GM23248 (cell line): ENCODE measurements around the gene NLRC5.

Experiments used
- EZH2 ChIP-seq: fragments of 200-600 bp; sonication (generic); IDR thresholded peaks from 2 replicates; pipeline ENCODE4 v1.6.1; 2018; ENCODE audit warnings: antibody characterized with exemption, mild to moderate bottlenecking; ENCODE audit not compliant: insufficient read depth, poor library complexity, severe bottlenecking
- EZH2phosphoT487 ChIP-seq: fragments of 200-600 bp; sonication (generic); IDR thresholded peaks from 2 replicates; pipeline ENCODE4 v1.6.1; 2018; ENCODE audit warnings: antibody characterized with exemption, moderate library complexity, mild to moderate bottlenecking, low read depth; ENCODE audit not compliant: insufficient read depth

GRCh38 chr16:57048095-57048494, 58.7 kb downstream of the NLRC5 start:
- TF ChIP-seq EZH2 (no peak), EZH2phosphoT487 (no peak)
